OCI-LY1 (cell line): ENCODE data around the gene DHRS7.

Experiments used
- H2AFZ ChIP-seq: fragments of 200-600 bp; sonication (generic), shearing (Covaris generic); 2 replicates; pipeline ENCODE4 v1.6.0; 2014; ENCODE audit warnings: antibody characterized with exemption, mild to moderate bottlenecking, low read length
- H3F3A ChIP-seq: fragments of 200-600 bp; sonication (generic), shearing (Covaris generic); 2 replicates; pipeline ENCODE4 v1.6.0; 2014; ENCODE audit warnings: mild to moderate bottlenecking, antibody characterized with exemption, low read length, moderate library complexity; ENCODE audit not compliant: insufficient read depth
- H3K27ac ChIP-seq: fragments of 200-600 bp; sonication (generic); 2 replicates; pipeline ENCODE4 v1.5.1; 2014; ENCODE audit warnings: low read length, mixed run types, mild to moderate bottlenecking, low read depth; ENCODE audit not compliant: poor library complexity, severe bottlenecking
- H3K27me3 ChIP-seq: fragments of 200-600 bp; sonication (generic); 2 replicates; pipeline ENCODE4 v1.6.0; 2014; ENCODE audit warnings: antibody characterized with exemption, mild to moderate bottlenecking, low read length, moderate library complexity; ENCODE audit not compliant: insufficient read depth
- H3K36me3 ChIP-seq: fragments of 200-600 bp; sonication (generic); 2 replicates; pipeline ENCODE4 v1.6.1; 2014; ENCODE audit warnings: mild to moderate bottlenecking, antibody characterized with exemption, low read length, moderate library complexity, mixed read lengths; ENCODE audit not compliant: insufficient read depth
- H3K4me1 ChIP-seq: fragments of 200-600 bp; sonication (generic); 2 replicates; pipeline ENCODE4 v1.5.1; 2014; ENCODE audit warnings: mild to moderate bottlenecking, low read length, moderate library complexity; ENCODE audit not compliant: insufficient read depth, severe bottlenecking
- H3K4me2 ChIP-seq: fragments of 200-600 bp; sonication (generic), shearing (Covaris generic); 2 replicates; pipeline ENCODE4 v1.6.1; 2014; ENCODE audit warnings: low read length
- H3K4me3 ChIP-seq: fragments of 200-600 bp; sonication (generic); 2 replicates; pipeline ENCODE4 v1.5.1; 2014; ENCODE audit warnings: low read length, low read depth, mild to moderate bottlenecking, mixed read lengths; ENCODE audit not compliant: poor library complexity, severe bottlenecking
- H3K79me2 ChIP-seq: fragments of 200-600 bp; shearing (Covaris generic); 2 replicates; pipeline ENCODE4 v1.6.1; 2016; ENCODE audit warnings: mixed run types, low read length, mixed read lengths; ENCODE audit not compliant: insufficient read depth
- H3K9ac ChIP-seq: fragments of 200-600 bp; sonication (generic), shearing (Covaris generic); 2 replicates; pipeline ENCODE4 v1.6.1; 2014; ENCODE audit warnings: mild to moderate bottlenecking, low read length, mixed read lengths
- H3K9me2 ChIP-seq: fragments of 200-600 bp; sonication (generic), shearing (Covaris generic); 2 replicates; pipeline ENCODE4 v1.6.1; 2014; ENCODE audit warnings: low read depth, mild to moderate bottlenecking, low read length, mixed read lengths
- H3K9me3 ChIP-seq: fragments of 200-600 bp; shearing (Covaris generic); 2 replicates; pipeline ENCODE4 v1.6.1; 2014; ENCODE audit warnings: low read length, mixed read lengths
- H4K20me1 ChIP-seq: fragments of 200-600 bp; sonication (generic), shearing (Covaris generic); 2 replicates; pipeline ENCODE4 v1.6.0; 2016; ENCODE audit warnings: mild to moderate bottlenecking, low read length; ENCODE audit not compliant: insufficient read depth
- EZH2 ChIP-seq: fragments of 200-600 bp; sonication (generic), shearing (Covaris generic); IDR thresholded peaks from 2 replicates; pipeline ENCODE4 v1.8.0; 2017; ENCODE audit warnings: borderline replicate concordance, mixed run types, mild to moderate bottlenecking, antibody characterized with exemption, low read length, moderate library complexity, mixed read lengths
- TF ChIP-seq, protein P1 (sequence below): fragments of 200-600 bp; sonication (generic), shearing (Covaris generic); IDR thresholded peaks from 2 replicates; pipeline ENCODE4 v1.5.1; 2017; ENCODE audit warnings: mild to moderate bottlenecking, antibody characterized with exemption, low read length, moderate library complexity, mixed read lengths

The DHRS7 gene

GRCh38 chr14:60161196-60162107 is 3.7 kb downstream of the DHRS7 start:
- Histone ChIP-seq H3K79me2 (peaks cover 13% of the 10 kb centered on the region), H4K20me1 (no peaks in the 10 kb centered on the region), H3K4me2 (no peak overlapping the region), H3K9me2 (no peaks in the 10 kb centered on the region), H3K36me3 (peaks cover 5% of the 10 kb centered on the region; the same call in 1 of the 2 replicates), H3K4me1 (peaks cover 37% of the 10 kb centered on the region), H3F3A (no peaks in the 10 kb centered on the region), H3K9me3 (no peaks in the 10 kb centered on the region), H2AFZ (no peak overlapping the region), H3K27ac (peak overlapping the region; percentile 44), H3K4me3 (no peak overlapping the region), H3K9ac (no peak overlapping the region), H3K27me3 (no peaks in the 10 kb centered on the region)
- TF ChIP-seq EZH2, result no peak
- TF ChIP-seq, protein P1, sequence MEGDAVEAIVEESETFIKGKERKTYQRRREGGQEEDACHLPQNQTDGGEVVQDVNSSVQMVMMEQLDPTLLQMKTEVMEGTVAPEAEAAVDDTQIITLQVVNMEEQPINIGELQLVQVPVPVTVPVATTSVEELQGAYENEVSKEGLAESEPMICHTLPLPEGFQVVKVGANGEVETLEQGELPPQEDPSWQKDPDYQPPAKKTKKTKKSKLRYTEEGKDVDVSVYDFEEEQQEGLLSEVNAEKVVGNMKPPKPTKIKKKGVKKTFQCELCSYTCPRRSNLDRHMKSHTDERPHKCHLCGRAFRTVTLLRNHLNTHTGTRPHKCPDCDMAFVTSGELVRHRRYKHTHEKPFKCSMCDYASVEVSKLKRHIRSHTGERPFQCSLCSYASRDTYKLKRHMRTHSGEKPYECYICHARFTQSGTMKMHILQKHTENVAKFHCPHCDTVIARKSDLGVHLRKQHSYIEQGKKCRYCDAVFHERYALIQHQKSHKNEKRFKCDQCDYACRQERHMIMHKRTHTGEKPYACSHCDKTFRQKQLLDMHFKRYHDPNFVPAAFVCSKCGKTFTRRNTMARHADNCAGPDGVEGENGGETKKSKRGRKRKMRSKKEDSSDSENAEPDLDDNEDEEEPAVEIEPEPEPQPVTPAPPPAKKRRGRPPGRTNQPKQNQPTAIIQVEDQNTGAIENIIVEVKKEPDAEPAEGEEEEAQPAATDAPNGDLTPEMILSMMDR, result no peak

- Histone ChIP-seq H3K27ac (no peak overlapping the region), H3K36me3 (peaks cover 13% of the 10 kb centered on the region; the same call in 1 of the 2 replicates), H3F3A (no peaks in the 10 kb centered on the region), H3K4me3 (no peak overlapping the region), H3K27me3 (no peaks in the 10 kb centered on the region), H3K79me2 (peaks cover 13% of the 10 kb centered on the region), H3K9ac (no peak overlapping the region), H2AFZ (no peak overlapping the region), H3K9me2 (no peaks in the 10 kb centered on the region), H3K9me3 (no peaks in the 10 kb centered on the region), H3K4me1 (peaks cover 29% of the 10 kb centered on the region), H4K20me1 (no peaks in the 10 kb centered on the region), H3K4me2 (no peak overlapping the region)
- TF ChIP-seq EZH2, result no peak
Observed at GRCh38 chr14:60160422-60160821, 4.8 kb downstream of the DHRS7 start.

GRCh38 chr14:60154671-60155070 is 10.5 kb downstream of the DHRS7 start:
- peaks cover 60% of the 10 kb centered on the region for H3K36me3 ChIP-seq
- no peak overlapping the region for H3K4me2 ChIP-seq
- no peak overlapping the region for H3K27ac ChIP-seq
- no peak for TF ChIP-seq EZH2
- TF ChIP-seq, protein P1, result no peak
- no peak overlapping the region for H3K4me3 ChIP-seq
- no peak overlapping the region for H3K9ac ChIP-seq
- H3K9me3 ChIP-seq, result no peaks in the 10 kb centered on the region
- H3K9me2 ChIP-seq, result no peaks in the 10 kb centered on the region
- peaks cover 13% of the 10 kb centered on the region for H3K4me1 ChIP-seq
- H3K79me2 ChIP-seq, result no peaks in the 10 kb centered on the region
- no peaks in the 10 kb centered on the region for H3K27me3 ChIP-seq
- no peak overlapping the region for H2AFZ ChIP-seq
- no peaks in the 10 kb centered on the region for H3F3A ChIP-seq
- H4K20me1 ChIP-seq, result no peaks in the 10 kb centered on the region

DNA sequence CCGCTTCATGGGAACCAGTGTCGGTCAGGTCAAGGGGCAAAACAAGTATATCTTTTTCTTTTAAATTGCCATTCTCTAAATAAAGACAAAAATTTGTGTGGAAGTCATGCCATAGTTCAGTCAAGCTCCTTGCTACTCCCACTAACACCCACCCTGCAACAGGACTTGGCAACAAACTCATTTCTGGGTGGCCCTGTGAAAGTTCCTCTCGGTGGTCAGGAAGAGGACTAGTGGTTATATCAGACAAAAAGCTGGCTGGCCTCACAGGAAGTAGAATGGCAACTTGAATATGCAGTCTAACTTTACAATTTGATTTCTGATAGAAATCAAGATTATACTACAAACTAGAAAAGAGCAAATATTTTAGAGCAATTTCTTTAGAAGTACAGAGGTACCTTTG is 11.2 kb downstream of the DHRS7 start:
- H3K27ac ChIP-seq, result no peak overlapping the region
- H3K9ac ChIP-seq, result no peak overlapping the region
- no peaks in the 10 kb centered on the region for H4K20me1 ChIP-seq
- H3K4me1 ChIP-seq, result peaks cover 13% of the 10 kb centered on the region
- no peaks in the 10 kb centered on the region for H3F3A ChIP-seq
- no peaks in the 10 kb centered on the region for H3K9me2 ChIP-seq
- no peaks in the 10 kb centered on the region for H3K79me2 ChIP-seq
- H3K27me3 ChIP-seq, result no peaks in the 10 kb centered on the region
- H3K9me3 ChIP-seq, result no peaks in the 10 kb centered on the region
- no peak for TF ChIP-seq EZH2
- TF ChIP-seq, protein P1, result no peak
- no peak overlapping the region for H2AFZ ChIP-seq
- no peak overlapping the region for H3K4me2 ChIP-seq
- no peak overlapping the region for H3K4me3 ChIP-seq
- peaks cover 66% of the 10 kb centered on the region for H3K36me3 ChIP-seq
